Measurements from ENCODE around the gene EPG5. TPM values are rescaled to one million over a fixed set of nuclear protein-coding genes. Genes with fewer than 3 reads are reported as not detected.

EPG5 gene
- total and polyA plus RNA-seq, 2 of the 4 experiments (the other 2 are of a cell fraction) = 37.3 to 114 TPM

DNA sequence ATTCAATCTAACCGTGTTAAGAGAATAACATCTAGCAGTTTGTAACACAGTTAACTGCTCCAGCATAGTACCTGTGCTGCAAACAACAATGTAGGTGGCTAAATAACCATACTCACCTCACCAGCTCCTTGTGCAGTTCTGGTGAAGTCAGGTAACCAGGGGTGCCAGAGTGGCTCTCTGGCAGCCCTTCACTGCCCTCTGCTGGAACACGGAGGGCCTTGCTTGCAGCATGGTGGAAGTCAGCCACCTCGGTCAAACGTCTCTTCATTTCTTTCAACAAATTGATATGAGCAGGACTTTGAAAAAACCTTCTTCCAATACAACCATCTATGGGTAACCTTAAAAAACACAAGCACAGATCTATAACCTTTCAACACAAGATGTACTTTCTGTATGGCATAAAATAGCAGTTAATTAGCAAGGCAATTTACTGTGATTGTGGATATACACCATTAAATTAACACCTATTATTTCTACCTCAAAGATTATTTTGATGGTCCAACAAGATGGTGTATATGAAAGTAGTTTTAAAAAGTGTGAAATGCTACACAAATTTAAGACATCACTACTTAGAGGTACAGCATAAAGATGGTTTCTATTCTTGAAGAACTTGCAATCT is 56.6 kb downstream of the EPG5 start:
- BruUV-seq (replicated peaks) = no TSS peak

More for the DNA sequence above, 56.6 kb downstream of the EPG5 start:
- Histone ChIP-seq H3K79me1 (ENCODE audit: low read depth in 1 of 2, low read length in 2 of 2) (peaks cover 6 to 20% of the 10 kb centered on the region in 2 experiments; a peak in 2 of 4 replicates), H3K14ac (replicated peaks; ENCODE audit: low read depth, low read length) (no peak overlapping the region), H2BK15ac (ENCODE audit: low read depth, low read length) (no peak overlapping the region), H3K27ac (ENCODE audit: insufficient read depth, low read length) (no peak overlapping the region), H2BK20ac (ENCODE audit: low read depth, low read length) (no peak overlapping the region), H3K36me3 (ENCODE audit: control insufficient read depth, insufficient read depth, low read length) (peaks cover 38% of the 10 kb centered on the region), H3K9me3 (ENCODE audit: control insufficient read depth, insufficient read depth, low read length) (no peaks in the 10 kb centered on the region), H3K9ac (ENCODE audit: low read depth, low read length) (no peak overlapping the region), H4K91ac (ENCODE audit: insufficient read depth, low read depth, low read length) (no peak overlapping the region), H3K4me1 (ENCODE audit: control insufficient read depth, insufficient read depth, low read length) (no peaks in the 10 kb centered on the region), H4K5ac (ENCODE audit: low read depth, low read length) (no peak overlapping the region), H3K23ac (ENCODE audit: low read depth, low read length) (no peak overlapping the region), H4K8ac (ENCODE audit: low read depth in 2 of 2, low read length in 2 of 2) (no peak overlapping the region), H2BK120ac (ENCODE audit: low read depth, low read length) (no peak overlapping the region), H2AK5ac (ENCODE audit: low read depth, low read length) (no peak overlapping the region), H3K4ac (ENCODE audit: low read depth, low read length) (no peak overlapping the region), H2AFZ (replicated peaks; ENCODE audit: low read length, poor library complexity) (no peak overlapping the region), H3K56ac (ENCODE audit: extremely low read depth, insufficient read depth, low read length) (no peak overlapping the region), H2AK9ac (replicated peaks; ENCODE audit: low read depth, low read length, poor library complexity) (no peak overlapping the region), H3K27me3 (ENCODE audit: control insufficient read depth, insufficient read depth, low read length) (no peaks in the 10 kb centered on the region), H3K4me3 (ENCODE audit: insufficient read depth, low read depth, low read length) (no peak overlapping the region), H3K9me1 (ENCODE audit: insufficient read depth, low read length) (no peaks in the 10 kb centered on the region), H3K4me2 (ENCODE audit: low read depth, low read length) (no peak overlapping the region), H4K20me1 (ENCODE audit: insufficient read depth, low read length) (no peaks in the 10 kb centered on the region), H2BK5ac (ENCODE audit: low read depth, low read length, poor library complexity, severe bottlenecking) (no peak overlapping the region), H3K18ac (ENCODE audit: low read depth, low read length) (no peak overlapping the region)
- ATAC-seq (ENCODE audit: low read depth) (peak; percentile 77; the same call in 1 of the 2 replicates), DNase-seq (peak; percentile 49)
- WGBS, 2 experiments (ENCODE audit: extremely low coverage in 2 of 2, insufficient read length in 1 of 2) = 0% methylated on average over 1 of the region's 4 CpGs; no CpG with 5 or more reads in 1 of the 2 experiments
- in situ Hi-C loops (cut with MboI; ENCODE audit: low sequenced_read_pairs) = loop anchor here (10.0 kb wide), 1 partner anchor 174 kb away; no protein-coding TSS in a partner anchor
- intact Hi-C loops (cut with micrococcal nuclease) = loop anchor here (1.0 kb wide), 2 partner anchors 219 to 245 kb away; no protein-coding TSS in a partner anchor
- dilution Hi-C loops (cut with HindIII; ENCODE audit: low sequenced_read_pairs, unreplicated experiment) = no loop called here
- CTCF ChIA-PET = interaction anchor here (0.8 to 1.1 kb wide), 3 partner anchors 9 to 239 kb away, joined by 3 to 4 read pairs (median 3); no protein-coding TSS in a partner anchor
- no peak for TF ChIP-seq CHD1 (IDR thresholded peaks at IDR 0.05; ENCODE audit: low read depth, low read length)
- peak; percentile 66 for TF ChIP-seq RAD21 (IDR thresholded peaks at IDR 0.05; ENCODE audit: low read length)
- TF ChIP-seq, protein P1, sequence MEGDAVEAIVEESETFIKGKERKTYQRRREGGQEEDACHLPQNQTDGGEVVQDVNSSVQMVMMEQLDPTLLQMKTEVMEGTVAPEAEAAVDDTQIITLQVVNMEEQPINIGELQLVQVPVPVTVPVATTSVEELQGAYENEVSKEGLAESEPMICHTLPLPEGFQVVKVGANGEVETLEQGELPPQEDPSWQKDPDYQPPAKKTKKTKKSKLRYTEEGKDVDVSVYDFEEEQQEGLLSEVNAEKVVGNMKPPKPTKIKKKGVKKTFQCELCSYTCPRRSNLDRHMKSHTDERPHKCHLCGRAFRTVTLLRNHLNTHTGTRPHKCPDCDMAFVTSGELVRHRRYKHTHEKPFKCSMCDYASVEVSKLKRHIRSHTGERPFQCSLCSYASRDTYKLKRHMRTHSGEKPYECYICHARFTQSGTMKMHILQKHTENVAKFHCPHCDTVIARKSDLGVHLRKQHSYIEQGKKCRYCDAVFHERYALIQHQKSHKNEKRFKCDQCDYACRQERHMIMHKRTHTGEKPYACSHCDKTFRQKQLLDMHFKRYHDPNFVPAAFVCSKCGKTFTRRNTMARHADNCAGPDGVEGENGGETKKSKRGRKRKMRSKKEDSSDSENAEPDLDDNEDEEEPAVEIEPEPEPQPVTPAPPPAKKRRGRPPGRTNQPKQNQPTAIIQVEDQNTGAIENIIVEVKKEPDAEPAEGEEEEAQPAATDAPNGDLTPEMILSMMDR (conservative IDR thresholded peaks at IDR 0.05; ENCODE audit: low read depth, low read length) = peak; percentile 63
- TF ChIP-seq SMC3 (IDR thresholded peaks at IDR 0.05; ENCODE audit: low read depth, low read length) = peak; percentile 56
- POLR2A ChIA-PET (ENCODE audit: unreplicated experiment) = no interaction called here

Data from IMR-90 (cell line).